Measurements from ENCODE around the gene SAXO1. TPM values are rescaled to one million over a fixed set of nuclear protein-coding genes. Genes with fewer than 3 reads are reported as not detected.

SAXO1 gene
- total RNA-seq, 2 experiments from 2014 or later = 0.31 TPM; not detected in 1

GRCh38 chr9:18896531-18897179 is 136.4 kb downstream of the SAXO1 start:
- ChIA-PET POLR2A (no interaction called here), CTCF (no interaction called here)
- no peak overlapping the region for H3K4me3 Mint-ChIP-seq
- peaks cover 5% of the 10 kb centered on the region for H3K36me3 Mint-ChIP-seq
- no peak overlapping the region for H3K27ac Mint-ChIP-seq
- intact Hi-C loops (cut with micrococcal nuclease) = no loop called here
- H3K9me3 Mint-ChIP-seq = peaks cover 28% of the 10 kb centered on the region
- no peaks in the 10 kb centered on the region for H3K27me3 Mint-ChIP-seq
- H3K4me1 Mint-ChIP-seq (ENCODE audit: low read depth) = no peaks in the 10 kb centered on the region
- DNase-seq = peak; percentile 11

- POLR2A ChIA-PET = no interaction called here
- Mint-ChIP-seq H3K4me1 (ENCODE audit: low read depth) (no peaks in the 10 kb centered on the region), H3K4me3 (no peak overlapping the region), H3K9me3 (peaks cover 28% of the 10 kb centered on the region), H3K27me3 (no peaks in the 10 kb centered on the region), H3K36me3 (peaks cover 5% of the 10 kb centered on the region), H3K27ac (no peak overlapping the region)
- DNase-seq = no peak
- CTCF ChIA-PET = no interaction called here
- intact Hi-C loops (cut with micrococcal nuclease) = no loop called here
Observed at GRCh38 chr9:18896004-18896403, 137.0 kb downstream of the SAXO1 start.

- no peak for DNase-seq
- H3K9me3 Mint-ChIP-seq = peaks cover 22% of the 10 kb centered on the region
- CTCF ChIA-PET = interaction anchor here (1.0 kb wide), 1 partner anchor 280 kb away, joined by 3 read pairs; no protein-coding TSS in a partner anchor
- no peak overlapping the region for H3K4me3 Mint-ChIP-seq
- peaks cover 5% of the 10 kb centered on the region for H3K36me3 Mint-ChIP-seq
- intact Hi-C loops (cut with micrococcal nuclease) = no loop called here
- POLR2A ChIA-PET = no interaction called here
- H3K27me3 Mint-ChIP-seq = no peaks in the 10 kb centered on the region
- H3K27ac Mint-ChIP-seq = no peak overlapping the region
- H3K4me1 Mint-ChIP-seq (ENCODE audit: low read depth) = no peaks in the 10 kb centered on the region
Observed at GRCh38 chr9:18893491-18893890, 139.5 kb downstream of the SAXO1 start.

GRCh38 chr9:18893046-18893445 is 140.0 kb downstream of the SAXO1 start:
- no peaks in the 10 kb centered on the region for H3K27me3 Mint-ChIP-seq
- no peaks in the 10 kb centered on the region for H3K4me1 Mint-ChIP-seq (ENCODE audit: low read depth)
- H3K4me3 Mint-ChIP-seq = no peak overlapping the region
- DNase-seq = no peak
- peaks cover 5% of the 10 kb centered on the region for H3K36me3 Mint-ChIP-seq
- ChIA-PET CTCF (no interaction called here), POLR2A (no interaction called here)
- H3K9me3 Mint-ChIP-seq = peaks cover 22% of the 10 kb centered on the region
- H3K27ac Mint-ChIP-seq = no peak overlapping the region
- intact Hi-C loops (cut with micrococcal nuclease) = no loop called here

- Mint-ChIP-seq H3K36me3 (peaks cover 5% of the 10 kb centered on the region), H3K4me3 (no peak overlapping the region), H3K9me3 (peaks cover 22% of the 10 kb centered on the region), H3K27me3 (no peaks in the 10 kb centered on the region), H3K27ac (no peak overlapping the region), H3K4me1 (ENCODE audit: low read depth) (no peaks in the 10 kb centered on the region)
- CTCF ChIA-PET = no interaction called here
- POLR2A ChIA-PET = no interaction called here
- intact Hi-C loops (cut with micrococcal nuclease) = no loop called here
- DNase-seq = no peak
Observed at GRCh38 chr9:18891946-18892670, 140.9 kb downstream of the SAXO1 start.

GRCh38 chr9:18890372-18890771 is 142.6 kb downstream of the SAXO1 start:
- no peak overlapping the region for H3K4me3 Mint-ChIP-seq
- no peak for DNase-seq
- intact Hi-C loops (cut with micrococcal nuclease) = no loop called here
- no peak overlapping the region for H3K27ac Mint-ChIP-seq
- peaks cover 2% of the 10 kb centered on the region for H3K27me3 Mint-ChIP-seq
- no peaks in the 10 kb centered on the region for H3K36me3 Mint-ChIP-seq
- CTCF ChIA-PET = no interaction called here
- POLR2A ChIA-PET = no interaction called here
- peaks cover 9% of the 10 kb centered on the region for H3K9me3 Mint-ChIP-seq
- H3K4me1 Mint-ChIP-seq (ENCODE audit: low read depth) = no peaks in the 10 kb centered on the region

GRCh38 chr9:18889550-18889949 is 143.5 kb downstream of the SAXO1 start:
- no peaks in the 10 kb centered on the region for H3K4me1 Mint-ChIP-seq (ENCODE audit: low read depth)
- no peak for DNase-seq
- no peaks in the 10 kb centered on the region for H3K36me3 Mint-ChIP-seq
- no peak overlapping the region for H3K4me3 Mint-ChIP-seq
- intact Hi-C loops (cut with micrococcal nuclease) = no loop called here
- H3K27me3 Mint-ChIP-seq = peaks cover 3% of the 10 kb centered on the region
- no peak overlapping the region for H3K27ac Mint-ChIP-seq
- CTCF ChIA-PET = no interaction called here
- POLR2A ChIA-PET = no interaction called here
- H3K9me3 Mint-ChIP-seq = peaks cover 4% of the 10 kb centered on the region

- intact Hi-C loops (cut with micrococcal nuclease) = no loop called here
- ChIA-PET CTCF (no interaction called here), POLR2A (no interaction called here)
- Mint-ChIP-seq H3K27me3 (peaks cover 3% of the 10 kb centered on the region), H3K27ac (no peak overlapping the region), H3K36me3 (no peaks in the 10 kb centered on the region), H3K9me3 (no peaks in the 10 kb centered on the region), H3K4me1 (ENCODE audit: low read depth) (no peaks in the 10 kb centered on the region), H3K4me3 (no peak overlapping the region)
- no peak for DNase-seq
Observed at GRCh38 chr9:18888290-18888689, 144.7 kb downstream of the SAXO1 start.

- H3K4me3 Mint-ChIP-seq = no peak overlapping the region
Observed at GRCh38 chr9:18887546-18887945, 145.5 kb downstream of the SAXO1 start.

GRCh38 chr9:18881758-18882157 is 151.3 kb downstream of the SAXO1 start:
- ChIA-PET CTCF (no interaction called here), POLR2A (no interaction called here)
- Mint-ChIP-seq H3K4me1 (ENCODE audit: low read depth) (no peaks in the 10 kb centered on the region), H3K36me3 (no peaks in the 10 kb centered on the region), H3K27me3 (peaks cover 7% of the 10 kb centered on the region), H3K4me3 (no peak overlapping the region), H3K27ac (no peak overlapping the region), H3K9me3 (no peaks in the 10 kb centered on the region)
- intact Hi-C loops (cut with micrococcal nuclease) = no loop called here
- no peak for DNase-seq

More at GRCh38 chr9:18887546-18887945, 145.5 kb downstream of the SAXO1 start:
- POLR2A ChIA-PET = no interaction called here
- intact Hi-C loops (cut with micrococcal nuclease) = no loop called here
- CTCF ChIA-PET = no interaction called here
- no peak for DNase-seq
- Mint-ChIP-seq H3K9me3 (no peaks in the 10 kb centered on the region), H3K36me3 (no peaks in the 10 kb centered on the region), H3K27ac (no peak overlapping the region), H3K4me1 (ENCODE audit: low read depth) (no peaks in the 10 kb centered on the region), H3K27me3 (peaks cover 3% of the 10 kb centered on the region)

GRCh38 chr9:18877984-18878383 is 155.0 kb downstream of the SAXO1 start:
- CTCF ChIA-PET = no interaction called here
- Mint-ChIP-seq H3K36me3 (no peaks in the 10 kb centered on the region), H3K27ac (no peak overlapping the region), H3K9me3 (no peaks in the 10 kb centered on the region), H3K4me3 (no peak overlapping the region), H3K27me3 (peaks cover 4% of the 10 kb centered on the region), H3K4me1 (ENCODE audit: low read depth) (no peaks in the 10 kb centered on the region)
- POLR2A ChIA-PET = no interaction called here
- intact Hi-C loops (cut with micrococcal nuclease) = no loop called here
- DNase-seq = no peak
